ENCODE data around the gene FLNB. TPM values are rescaled to one million over a fixed set of nuclear protein-coding genes. Genes with fewer than 3 reads are reported as not detected.

FLNB gene
- total RNA-seq, 1 donor from 2014 or later, result 521 TPM

DNA sequence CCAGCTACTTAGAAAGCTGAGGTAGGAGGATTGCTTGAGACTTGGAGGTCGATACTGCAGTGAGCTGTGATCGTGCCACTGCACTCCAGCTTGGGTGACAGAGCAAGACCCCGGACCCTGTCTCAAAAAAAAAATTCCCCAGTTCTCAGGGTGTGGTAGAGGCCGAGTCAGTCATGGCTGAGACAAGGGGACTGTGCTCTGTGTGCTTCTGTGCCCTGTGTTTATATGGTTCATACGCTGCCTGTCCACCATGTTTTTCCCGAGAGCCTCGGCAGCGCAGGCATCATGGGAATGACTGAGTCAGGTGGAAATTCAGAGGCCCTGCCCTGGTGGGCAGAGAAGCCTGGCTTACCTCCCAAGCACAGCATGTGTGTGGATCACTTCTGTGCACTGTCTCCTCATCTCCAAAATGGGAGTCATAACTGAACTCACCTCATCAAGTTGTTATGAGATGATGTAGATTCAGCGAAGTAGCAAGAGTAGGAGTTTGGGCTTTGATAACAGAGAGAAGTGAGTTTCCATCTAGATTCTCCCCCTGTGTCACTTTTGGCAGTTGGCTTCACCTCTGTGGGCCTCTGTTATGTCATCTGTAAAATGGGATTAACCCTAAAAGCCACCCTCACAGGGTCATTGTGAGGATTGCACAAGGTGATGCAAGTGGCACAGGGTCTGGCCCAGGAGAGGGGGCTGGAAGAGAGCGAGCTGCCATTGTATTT is 56.9 kb downstream of the FLNB start:
- peak overlapping the region; percentile 14 for H3K4me3 Mint-ChIP-seq (ENCODE audit: unreplicated experiment)
- Histone ChIP-seq H3K4me2 (ENCODE audit: low read length) (peak overlapping the region; percentile 26), H3K9me3 (ENCODE audit: insufficient read depth, low read depth, low read length) (no peaks in the 10 kb centered on the region), H3K4me3 (ENCODE audit: insufficient read depth, low read depth, low read length) (no peak overlapping the region), H3K79me2 (ENCODE audit: insufficient read depth, low read length) (peaks cover 92% of the 10 kb centered on the region), H3K27me3 (ENCODE audit: insufficient read depth, low read length) (no peaks in the 10 kb centered on the region), H3K27ac (ENCODE audit: low read depth, low read length) (peak overlapping the region; percentile 45), H3K9ac (ENCODE audit: low read length) (peak overlapping the region; percentile 40), H4K20me1 (ENCODE audit: insufficient read depth, low read length) (peaks cover 58% of the 10 kb centered on the region), H3K4me1 (ENCODE audit: insufficient read depth, low read length) (peaks cover 47% of the 10 kb centered on the region), H3K36me3 (ENCODE audit: insufficient read depth, low read length) (no peaks in the 10 kb centered on the region), H2AFZ (ENCODE audit: low read depth, low read length) (no peak overlapping the region)
- H3K27me3 Mint-ChIP-seq (ENCODE audit: low read depth, unreplicated experiment), result no peaks in the 10 kb centered on the region
- H3K36me3 Mint-ChIP-seq (ENCODE audit: low read depth, unreplicated experiment), result peaks cover 6% of the 10 kb centered on the region
- H3K4me1 Mint-ChIP-seq (ENCODE audit: low read depth, unreplicated experiment), result peaks cover 73% of the 10 kb centered on the region
- no peaks in the 10 kb centered on the region for H3K9me3 Mint-ChIP-seq (ENCODE audit: unreplicated experiment)
- FAIRE-seq (no peak), DNase-seq (ENCODE audit: low read depth) (no peak)
- TF ChIP-seq, protein P1, sequence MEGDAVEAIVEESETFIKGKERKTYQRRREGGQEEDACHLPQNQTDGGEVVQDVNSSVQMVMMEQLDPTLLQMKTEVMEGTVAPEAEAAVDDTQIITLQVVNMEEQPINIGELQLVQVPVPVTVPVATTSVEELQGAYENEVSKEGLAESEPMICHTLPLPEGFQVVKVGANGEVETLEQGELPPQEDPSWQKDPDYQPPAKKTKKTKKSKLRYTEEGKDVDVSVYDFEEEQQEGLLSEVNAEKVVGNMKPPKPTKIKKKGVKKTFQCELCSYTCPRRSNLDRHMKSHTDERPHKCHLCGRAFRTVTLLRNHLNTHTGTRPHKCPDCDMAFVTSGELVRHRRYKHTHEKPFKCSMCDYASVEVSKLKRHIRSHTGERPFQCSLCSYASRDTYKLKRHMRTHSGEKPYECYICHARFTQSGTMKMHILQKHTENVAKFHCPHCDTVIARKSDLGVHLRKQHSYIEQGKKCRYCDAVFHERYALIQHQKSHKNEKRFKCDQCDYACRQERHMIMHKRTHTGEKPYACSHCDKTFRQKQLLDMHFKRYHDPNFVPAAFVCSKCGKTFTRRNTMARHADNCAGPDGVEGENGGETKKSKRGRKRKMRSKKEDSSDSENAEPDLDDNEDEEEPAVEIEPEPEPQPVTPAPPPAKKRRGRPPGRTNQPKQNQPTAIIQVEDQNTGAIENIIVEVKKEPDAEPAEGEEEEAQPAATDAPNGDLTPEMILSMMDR (IDR thresholded peaks at IDR 0.05; ENCODE audit: insufficient read depth, low read depth, low read length), result no peak
- no peak for TF ChIP-seq EZH2 (IDR thresholded peaks at IDR 0.05; ENCODE audit: insufficient read depth, low read length)
- H3K27ac Mint-ChIP-seq (ENCODE audit: unreplicated experiment), result peak overlapping the region; percentile 69

DNA sequence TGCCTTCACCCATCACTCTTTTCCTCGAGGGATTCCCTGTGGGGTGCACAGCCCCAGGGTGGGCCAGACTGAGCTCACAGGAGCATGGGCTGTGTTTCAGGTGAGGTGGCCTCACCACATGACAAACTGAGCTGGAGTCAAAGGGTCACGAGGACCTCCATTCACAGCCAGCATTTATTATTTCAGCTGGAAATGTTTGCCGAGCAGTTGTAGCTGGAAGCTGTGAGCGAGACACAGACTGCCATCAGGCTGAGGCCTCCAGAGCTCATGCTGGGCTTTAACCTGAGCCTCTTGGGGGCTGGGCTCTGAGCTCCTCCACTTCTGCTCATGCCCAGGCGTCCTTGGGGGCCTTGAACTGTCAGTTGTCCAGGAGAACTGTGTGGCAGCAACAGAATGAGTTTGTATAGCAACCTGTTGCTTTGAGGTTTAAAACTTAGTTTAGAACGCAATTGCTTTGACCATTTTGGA is 57.5 kb downstream of the FLNB start:
- Histone ChIP-seq H3K27ac (ENCODE audit: low read depth, low read length) (peak overlapping the region; percentile 45), H3K36me3 (ENCODE audit: insufficient read depth, low read length) (no peaks in the 10 kb centered on the region), H3K9ac (ENCODE audit: low read length) (peak overlapping the region; percentile 40), H2AFZ (ENCODE audit: low read depth, low read length) (no peak overlapping the region), H3K9me3 (ENCODE audit: insufficient read depth, low read depth, low read length) (no peaks in the 10 kb centered on the region), H3K79me2 (ENCODE audit: insufficient read depth, low read length) (peaks cover 93% of the 10 kb centered on the region), H3K4me2 (ENCODE audit: low read length) (peak overlapping the region; percentile 26), H3K4me1 (ENCODE audit: insufficient read depth, low read length) (peaks cover 46% of the 10 kb centered on the region), H4K20me1 (ENCODE audit: insufficient read depth, low read length) (peaks cover 65% of the 10 kb centered on the region), H3K4me3 (ENCODE audit: insufficient read depth, low read depth, low read length) (no peak overlapping the region), H3K27me3 (ENCODE audit: insufficient read depth, low read length) (no peaks in the 10 kb centered on the region)
- TF ChIP-seq, protein P1 (IDR thresholded peaks at IDR 0.05; ENCODE audit: insufficient read depth, low read depth, low read length), result no peak
- TF ChIP-seq EZH2 (IDR thresholded peaks at IDR 0.05; ENCODE audit: insufficient read depth, low read length), result no peak
- Mint-ChIP-seq H3K9me3 (ENCODE audit: unreplicated experiment) (no peaks in the 10 kb centered on the region), H3K4me1 (ENCODE audit: low read depth, unreplicated experiment) (peaks cover 72% of the 10 kb centered on the region), H3K27me3 (ENCODE audit: low read depth, unreplicated experiment) (no peaks in the 10 kb centered on the region), H3K4me3 (ENCODE audit: unreplicated experiment) (no peak overlapping the region), H3K36me3 (ENCODE audit: low read depth, unreplicated experiment) (peaks cover 6% of the 10 kb centered on the region), H3K27ac (ENCODE audit: unreplicated experiment) (peak overlapping the region; percentile 69)
- FAIRE-seq (no peak), DNase-seq (ENCODE audit: low read depth) (no peak)

DNA sequence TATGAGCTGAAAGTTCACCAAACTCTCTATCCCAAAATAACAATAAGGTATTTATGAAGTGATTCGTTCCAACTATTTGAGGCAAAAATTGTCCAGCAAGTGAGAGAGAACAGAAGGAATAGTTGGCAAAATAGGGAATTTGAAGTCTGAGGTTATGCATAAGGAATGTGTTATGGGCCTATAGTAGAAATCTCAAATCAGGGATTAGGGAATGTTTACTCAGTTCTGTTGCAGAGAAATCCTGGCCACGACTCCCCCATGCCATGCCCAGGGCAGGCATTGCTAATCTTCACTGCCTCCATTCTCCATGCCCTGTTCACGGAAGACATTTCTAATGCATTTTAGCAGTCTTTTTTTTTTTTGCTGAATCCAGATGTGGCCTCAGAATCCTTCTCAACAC is 58.6 kb downstream of the FLNB start:
- H3K9me3 ChIP-seq (ENCODE audit: insufficient read depth, low read depth, low read length), result no peaks in the 10 kb centered on the region
- H3K79me2 ChIP-seq (ENCODE audit: insufficient read depth, low read length), result peaks cover 93% of the 10 kb centered on the region
- Mint-ChIP-seq H3K4me3 (ENCODE audit: unreplicated experiment) (no peak overlapping the region), H3K36me3 (ENCODE audit: low read depth, unreplicated experiment) (peaks cover 8% of the 10 kb centered on the region), H3K9me3 (ENCODE audit: unreplicated experiment) (no peaks in the 10 kb centered on the region), H3K4me1 (ENCODE audit: low read depth, unreplicated experiment) (peaks cover 71% of the 10 kb centered on the region), H3K27me3 (ENCODE audit: low read depth, unreplicated experiment) (no peaks in the 10 kb centered on the region), H3K27ac (ENCODE audit: unreplicated experiment) (peak overlapping the region; percentile 3)
- H3K4me3 ChIP-seq (ENCODE audit: insufficient read depth, low read depth, low read length), result no peak overlapping the region
- H3K36me3 ChIP-seq (ENCODE audit: insufficient read depth, low read length), result no peaks in the 10 kb centered on the region
- H2AFZ ChIP-seq (ENCODE audit: low read depth, low read length), result no peak overlapping the region
- peaks cover 50% of the 10 kb centered on the region for H3K4me1 ChIP-seq (ENCODE audit: insufficient read depth, low read length)
- peak overlapping the region; percentile 33 for H3K27ac ChIP-seq (ENCODE audit: low read depth, low read length)
- peak overlapping the region; percentile 4 for H3K9ac ChIP-seq (ENCODE audit: low read length)
- peak; percentile 84 for FAIRE-seq
- no peaks in the 10 kb centered on the region for H3K27me3 ChIP-seq (ENCODE audit: insufficient read depth, low read length)
- TF ChIP-seq EZH2 (IDR thresholded peaks at IDR 0.05; ENCODE audit: insufficient read depth, low read length), result no peak
- TF ChIP-seq, protein P1 (IDR thresholded peaks at IDR 0.05; ENCODE audit: insufficient read depth, low read depth, low read length), result no peak
- H3K4me2 ChIP-seq (ENCODE audit: low read length), result peak overlapping the region; percentile 55
- peak; percentile 77 for DNase-seq (ENCODE audit: low read depth)
- peaks cover 76% of the 10 kb centered on the region for H4K20me1 ChIP-seq (ENCODE audit: insufficient read depth, low read length)
